Skeletal muscle tissue (tissue), 5 donors: ENCODE measurements around the gene NAA15. TPM values are rescaled to one million over a fixed set of nuclear protein-coding genes. Genes with fewer than 3 reads are reported as not detected.
"Not testable (repeated sequence)": the region's sequence is repeated elsewhere in the genome, so short reads cannot be mapped to it uniquely, and the experiment has no call there.

Experiments used
- H3K27ac ChIP-seq: one replicate; pipeline ENCODE4 v1.7.0; 2013; ENCODE audit warnings: mild to moderate bottlenecking, low read depth, low read length, inconsistent platforms
- H3K27me3 ChIP-seq, 3 donors: one replicate each; pipeline ENCODE4 v1.7.0; 2013; ENCODE audit warnings: low read length in 3 of 3; ENCODE audit not compliant: control insufficient read depth in 3 of 3, insufficient read depth in 3 of 3
- H3K36me3 ChIP-seq, 3 donors: one replicate each; pipeline ENCODE4 v1.7.0; 2013; ENCODE audit warnings: low read length in 3 of 3; ENCODE audit not compliant: control insufficient read depth in 3 of 3, insufficient read depth in 3 of 3
- H3K4me1 ChIP-seq, 3 donors: one replicate each; pipeline ENCODE4 v1.7.0; 2013; ENCODE audit warnings: low read length in 3 of 3, mild to moderate bottlenecking in 3 of 3; ENCODE audit not compliant: control insufficient read depth in 3 of 3, insufficient read depth in 3 of 3
- H3K4me3 ChIP-seq, 3 donors: one replicate each; pipeline ENCODE4 v1.7.0; 2013; ENCODE audit warnings: low read length in 3 of 3
- H3K9ac ChIP-seq, 3 donors: one replicate each; pipeline ENCODE4 v1.7.0; 2013; ENCODE audit warnings: low read length in 3 of 3, mild to moderate bottlenecking in 3 of 3, moderate library complexity in 2 of 3, low read depth in 1 of 3
- H3K9me3 ChIP-seq, 3 donors: one replicate each; pipeline ENCODE4 v1.7.0; 2013; ENCODE audit warnings: low read length in 3 of 3; ENCODE audit not compliant: control insufficient read depth in 3 of 3
- small RNA-seq: library from RNA; depleted of rRNA; stranded (forward); fragments of <200 nt; gene quantifications from one replicate; pipeline ENCODE3, GENCODE V24; 2014
- total RNA-seq: library from RNA; depleted of rRNA; stranded (reverse); fragments of >200 nt; gene quantifications from one replicate; pipeline ENCODE4 v1.2.3, GENCODE V29; 2014
- donor health status: Osteomylitis.

NAA15 gene
- total RNA-seq, 1 donor from 2014 or later = 18.8 TPM

- no peak overlapping the region for H3K27ac ChIP-seq
- H3K36me3 ChIP-seq = no peaks in the 10 kb centered on the region
- H3K9ac ChIP-seq = no peak overlapping the region
- H3K4me1 ChIP-seq = no peaks in the 10 kb centered on the region
- H3K9me3 ChIP-seq = no peaks in the 10 kb centered on the region
- no peak overlapping the region for H3K4me3 ChIP-seq
- H3K27me3 ChIP-seq = no peaks in the 10 kb centered on the region
These were observed 164.6 kb downstream of the NAA15 start for GRCh38 chr4:139465922-139466321.

GRCh38 chr4:139468756-139469155 lies 167.5 kb downstream of the NAA15 start:
- H3K27me3 ChIP-seq, H3K9me3 ChIP-seq, H3K9ac ChIP-seq, H3K4me3 ChIP-seq, H3K27ac ChIP-seq, H3K4me1 ChIP-seq: not testable (repeated sequence)
- peaks cover 3 to 12% (median 11%) of the 10 kb centered on the region in 3 donors for H3K36me3 ChIP-seq

- no peaks in the 10 kb centered on the region for H3K27me3 ChIP-seq
- no peak overlapping the region for H3K27ac ChIP-seq
- no peaks in the 10 kb centered on the region for H3K9me3 ChIP-seq
- no peak overlapping the region for H3K4me3 ChIP-seq
- H3K4me1 ChIP-seq = no peaks in the 10 kb centered on the region
- peaks cover 3 to 12% (median 11%) of the 10 kb centered on the region in 3 donors for H3K36me3 ChIP-seq
- no peak overlapping the region for H3K9ac ChIP-seq
These were observed 167.9 kb downstream of the NAA15 start for GRCh38 chr4:139469216-139469615.

Small RNAs within 50 kb of the gene (small RNA-seq; reads per million reads assigned to genes)
- gene RF01225 (not detected), gene RNU6-1074P (not detected), gene RNU6-1214P (not detected)

Other genes with a start within 250 kb of the NAA15 start
- gene ELF2, start 124.3 kb upstream of the NAA15 start, total RNA-seq = 88.2 TPM
- not detected for gene MGARP, start 21.3 kb upstream of the NAA15 start, total RNA-seq
- 47.5 TPM for gene NDUFC1, start 972 bp downstream of the NAA15 start, total RNA-seq
- 11.5 TPM for gene RAB33B, start 152.6 kb downstream of the NAA15 start, total RNA-seq